ENCODE data around the gene NRROS.
"Not testable (repeated sequence)": the region's sequence is repeated elsewhere in the genome, so short reads cannot be mapped to it uniquely, and the experiment has no call there.

The NRROS gene

GRCh38 chr3:196639483-196640296 is at the start of gene NRROS:
NRROS (plus strand) TSS chr3:196639694; CDS start chr3:196654540, 14,846 bp downstream.
- peak; percentile 74 for DNase-seq

DNA sequence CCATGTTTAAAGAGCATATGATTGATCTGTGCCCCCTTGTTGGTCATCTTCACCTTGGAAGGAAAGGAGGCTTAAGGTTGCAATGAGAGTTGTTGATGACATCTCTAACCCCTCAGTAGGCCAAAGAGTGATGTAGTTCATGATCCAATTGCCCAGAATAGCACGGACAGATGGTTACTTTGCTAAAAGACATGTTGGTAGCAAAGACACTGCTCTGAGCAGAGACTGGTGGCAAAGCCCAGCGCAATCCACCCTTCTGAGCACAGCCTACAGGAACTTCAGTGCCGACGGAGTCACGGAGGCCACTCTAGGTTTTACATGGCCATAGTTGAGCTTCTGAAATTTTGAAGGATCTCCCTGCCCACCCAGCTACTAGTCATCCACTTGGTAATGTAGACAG is 49.2 kb upstream of the NRROS start:
- DNase-seq: no peak

DNA sequence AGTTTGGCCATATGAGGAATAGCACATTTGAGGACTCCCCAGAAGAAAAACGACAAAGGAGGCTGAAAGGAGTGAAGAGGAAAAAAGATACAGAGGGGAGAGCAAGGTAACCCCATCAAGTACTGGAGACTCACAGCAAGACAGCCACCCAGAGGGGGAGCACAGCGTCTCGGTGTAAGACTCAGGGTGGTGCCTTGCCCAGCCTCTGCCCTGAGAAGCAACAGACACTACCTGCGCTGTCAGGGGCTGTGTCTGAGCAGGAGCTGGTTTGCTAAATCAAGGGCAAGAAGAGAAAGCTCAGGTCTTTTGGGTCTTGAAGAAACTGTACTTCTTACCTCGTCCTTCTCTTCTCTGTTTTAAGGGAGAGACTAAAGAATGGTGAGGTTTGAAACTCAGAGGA is 43.1 kb upstream of the NRROS start:
- DNase-seq: no peak

DNA sequence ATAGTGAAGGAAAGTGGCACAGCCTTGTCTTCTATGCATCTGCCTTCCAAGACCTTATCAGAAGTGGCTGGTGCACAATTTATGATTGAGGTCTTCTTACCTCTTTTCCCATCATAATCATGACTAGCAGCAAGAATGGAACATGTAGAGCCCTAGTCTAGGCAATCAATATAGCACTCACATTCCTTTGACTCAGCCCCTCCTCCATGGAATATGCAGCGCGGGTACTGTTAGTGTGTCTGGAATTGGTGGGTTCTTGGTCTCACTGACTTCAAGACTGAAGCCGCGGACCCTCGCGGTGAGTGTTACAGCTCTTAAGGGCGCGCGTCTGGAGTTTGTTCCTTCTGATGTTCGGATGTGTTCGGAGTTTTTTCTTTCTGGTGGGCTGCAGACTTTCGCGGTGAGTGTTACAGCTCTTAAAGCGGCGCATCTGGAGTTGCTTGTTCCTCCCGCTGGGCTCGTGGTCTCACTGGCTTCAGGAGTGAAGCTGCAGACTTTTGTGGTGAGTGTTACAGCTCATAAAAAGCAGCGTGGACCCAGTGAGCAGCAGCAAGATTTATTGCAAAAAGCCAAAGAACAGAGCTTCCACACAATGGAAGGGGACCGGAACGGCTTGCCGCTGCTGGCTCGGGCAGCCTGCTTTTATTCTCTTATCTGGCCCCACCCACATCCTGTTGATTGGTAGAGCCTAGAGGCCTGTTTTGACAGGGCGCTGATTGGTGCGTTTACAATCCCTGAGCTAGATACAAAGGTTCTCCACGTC is 41.3 kb upstream of the NRROS start:
- not testable (repeated sequence) for DNase-seq

DNA sequence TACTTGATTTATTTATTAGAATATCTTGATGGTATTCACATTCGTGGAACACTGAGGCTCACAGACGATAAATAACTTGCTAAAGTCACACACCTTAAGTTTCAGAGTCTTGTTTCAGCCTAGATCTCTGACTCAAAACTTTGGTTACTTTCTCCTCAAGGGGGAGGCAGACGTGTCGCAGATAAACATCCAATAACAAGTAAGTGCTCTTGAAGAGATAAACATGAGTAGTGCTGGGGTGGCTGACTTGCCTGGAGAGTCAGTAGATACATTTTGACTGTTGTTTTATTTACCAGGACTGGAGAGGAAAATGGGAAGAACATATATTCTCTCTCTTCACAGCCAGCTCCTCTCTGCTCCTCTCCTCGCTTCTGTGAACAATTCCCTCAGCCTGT is 39.8 kb upstream of the NRROS start:
- DNase-seq: no peak

DNA sequence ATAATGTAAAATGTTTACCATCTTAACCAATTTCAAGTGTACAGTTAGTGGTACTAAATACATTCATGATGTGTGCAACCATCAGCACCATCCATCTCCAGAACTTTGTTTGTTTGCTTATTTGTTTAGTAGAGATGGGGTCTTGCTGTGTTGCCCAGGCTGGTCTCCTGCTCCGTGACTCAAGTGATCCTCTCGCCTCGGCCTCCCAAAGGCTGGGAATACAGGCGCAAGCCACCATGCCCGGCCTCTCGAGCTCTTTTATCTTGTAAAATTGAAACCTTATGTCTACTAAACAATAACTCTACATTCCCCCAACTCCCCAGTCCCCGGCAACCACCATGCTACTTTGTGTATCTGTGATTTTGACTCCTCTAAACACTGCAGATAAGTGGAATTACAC is 39.1 kb upstream of the NRROS start:
- DNase-seq: no peak

DNA sequence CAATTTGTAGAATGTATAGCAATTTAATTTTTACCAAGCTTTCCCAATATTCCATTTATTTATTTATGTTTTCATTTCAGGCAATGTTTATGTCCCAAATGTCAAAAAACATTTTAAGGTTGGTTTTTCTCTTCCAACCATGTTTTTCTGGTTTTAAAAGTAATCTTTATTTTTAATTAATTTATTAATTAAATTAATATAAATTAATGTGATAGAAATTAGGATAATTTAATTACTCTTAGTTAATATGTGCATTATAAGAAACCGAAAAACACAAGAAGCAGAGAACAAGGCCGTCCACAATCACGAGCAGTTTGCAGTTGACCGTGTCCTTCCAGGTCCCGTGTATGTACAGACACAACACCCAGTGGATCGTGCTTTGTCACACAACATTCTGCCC is 36.8 kb upstream of the NRROS start:
- DNase-seq: no peak

DNA sequence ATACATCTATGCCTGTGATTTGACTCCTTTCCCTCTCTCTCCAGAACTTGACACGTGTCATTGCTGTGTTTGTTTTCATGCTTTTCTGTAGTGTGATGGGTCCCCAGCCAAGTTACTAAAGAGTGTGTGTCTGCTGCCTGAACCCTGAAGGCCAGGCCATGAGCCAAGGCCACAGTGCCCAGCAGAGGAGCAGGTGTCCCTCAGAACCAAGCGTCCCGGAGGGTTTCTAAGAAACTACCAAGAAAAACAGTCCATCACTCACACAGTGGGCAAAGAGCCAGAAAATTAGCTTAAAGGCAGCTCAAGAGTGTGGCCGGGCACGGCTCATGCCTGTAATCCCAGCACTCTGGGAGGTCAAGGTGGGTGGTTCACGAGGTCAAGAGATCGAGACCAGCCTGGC is 35.8 kb upstream of the NRROS start:
- DNase-seq: no peak

GRCh38 chr3:196604548-196604947 is 34.9 kb upstream of the NRROS start:
- no peak for DNase-seq

DNA sequence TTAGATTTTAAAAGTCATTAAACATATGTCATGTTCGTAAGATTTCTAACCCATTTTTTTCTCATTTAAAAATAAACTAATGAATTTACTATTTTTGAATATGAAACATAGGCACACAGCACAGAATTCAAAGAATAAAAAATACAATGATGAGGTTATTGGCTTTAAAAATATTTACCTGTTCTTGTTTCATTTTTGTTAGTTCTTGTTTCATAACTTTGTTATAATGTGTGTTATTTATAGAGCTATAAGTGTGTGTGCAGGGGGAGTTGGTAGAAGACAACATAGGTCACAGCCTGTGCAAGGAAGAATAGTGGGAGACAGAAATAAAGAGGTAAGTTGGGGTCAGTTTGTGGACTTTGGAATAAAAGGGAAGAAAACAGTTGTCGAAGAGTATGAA is 30.8 kb upstream of the NRROS start:
- DNase-seq: no peak

DNA sequence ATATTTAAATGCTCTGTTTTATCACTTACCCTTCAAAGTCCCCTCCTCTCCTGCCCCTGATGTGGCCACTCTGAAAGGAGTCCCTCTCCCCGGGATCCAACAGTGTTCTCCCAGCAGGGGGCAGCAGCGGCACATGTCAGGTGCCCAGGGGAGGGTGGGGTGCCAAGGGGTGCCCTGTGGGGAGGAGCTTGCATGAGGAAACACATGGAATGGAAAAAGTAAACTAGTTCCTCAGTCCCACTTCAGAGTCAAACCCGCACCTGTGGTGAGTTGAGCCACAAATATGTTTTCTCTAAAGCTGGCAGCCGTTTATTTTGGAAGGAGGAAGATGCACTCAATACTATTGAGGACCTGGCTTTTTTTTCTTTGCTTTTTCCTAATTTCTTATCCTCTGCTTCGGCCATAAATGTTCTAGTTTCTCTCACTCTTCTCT is 30.1 kb upstream of the NRROS start:
- peak; percentile 84 for DNase-seq

- no peak for DNase-seq
Observed at GRCh38 chr3:196609805-196610515, 29.5 kb upstream of the NRROS start.

GRCh38 chr3:196611761-196612483 is 27.6 kb upstream of the NRROS start:
- no peak for DNase-seq

- not testable (repeated sequence) for DNase-seq
Observed at GRCh38 chr3:196615234-196615633, 24.3 kb upstream of the NRROS start.

GRCh38 chr3:196617256-196617655 is 22.2 kb upstream of the NRROS start:
- DNase-seq: no peak

- no peak for DNase-seq
Observed at GRCh38 chr3:196619223-196619622, 20.3 kb upstream of the NRROS start.

DNA sequence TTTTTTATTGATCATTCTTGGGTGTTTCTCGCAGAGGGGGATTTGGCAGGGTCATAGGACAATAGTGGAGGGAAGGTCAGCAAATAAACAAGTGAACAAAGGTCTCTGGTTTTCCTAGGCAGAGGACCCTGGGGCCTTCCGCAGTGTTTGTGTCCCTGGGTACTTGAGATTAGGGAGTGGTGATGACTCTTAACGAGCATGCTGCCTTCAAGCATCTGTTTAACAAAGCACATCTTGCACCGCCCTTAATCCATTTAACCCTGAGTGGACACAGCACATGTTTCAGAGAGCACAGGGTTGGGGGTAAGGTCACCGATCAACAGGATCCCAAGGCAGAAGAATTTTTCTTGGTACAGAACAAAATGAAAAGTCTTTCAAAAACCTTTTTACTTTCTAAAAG is 19.9 kb upstream of the NRROS start:
- not testable (repeated sequence) for DNase-seq

DNA sequence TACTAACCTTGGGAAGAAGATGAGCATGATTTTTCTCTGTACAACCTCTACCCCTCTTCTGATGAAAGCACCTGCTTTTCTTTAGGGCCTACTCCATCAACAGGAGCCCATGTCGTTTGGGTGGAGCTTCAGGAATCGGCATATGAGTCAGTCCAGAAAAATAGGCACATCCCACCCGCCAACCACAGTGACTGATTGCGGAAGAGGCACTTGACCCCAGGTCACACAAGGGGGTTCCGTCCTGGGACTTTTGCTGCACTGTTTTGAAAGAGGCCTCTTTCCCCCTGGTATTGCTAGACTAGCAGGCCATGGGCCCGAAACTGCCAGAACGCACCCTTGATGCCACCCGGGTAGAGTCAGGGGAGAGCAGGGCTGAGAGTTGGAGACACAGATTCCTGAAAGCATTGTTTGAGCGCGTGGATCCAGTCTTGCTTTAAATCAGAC is 19.3 kb upstream of the NRROS start:
- DNase-seq: no peak

DNA sequence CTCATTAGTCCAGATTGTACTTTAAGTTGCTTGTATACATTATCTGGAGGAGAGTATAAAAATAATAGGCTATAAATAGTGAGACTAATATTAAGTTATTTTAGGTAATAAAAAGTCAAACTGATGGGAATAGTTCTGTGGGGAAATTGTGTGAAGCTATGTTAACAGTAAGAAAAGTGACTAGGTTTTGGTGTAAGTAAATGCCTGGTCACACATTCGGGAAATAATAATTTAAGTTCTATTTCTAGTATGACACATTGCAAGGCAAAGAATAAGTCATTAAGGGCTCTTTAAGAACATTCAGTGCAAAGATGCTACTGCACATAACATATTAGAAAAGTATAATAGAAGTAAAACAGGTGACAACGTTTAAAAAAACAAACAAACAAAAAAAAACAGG is 18.8 kb upstream of the NRROS start:
- DNase-seq: no peak

GRCh38 chr3:196621611-196622010 is 17.9 kb upstream of the NRROS start:
- no peak for DNase-seq

DNA sequence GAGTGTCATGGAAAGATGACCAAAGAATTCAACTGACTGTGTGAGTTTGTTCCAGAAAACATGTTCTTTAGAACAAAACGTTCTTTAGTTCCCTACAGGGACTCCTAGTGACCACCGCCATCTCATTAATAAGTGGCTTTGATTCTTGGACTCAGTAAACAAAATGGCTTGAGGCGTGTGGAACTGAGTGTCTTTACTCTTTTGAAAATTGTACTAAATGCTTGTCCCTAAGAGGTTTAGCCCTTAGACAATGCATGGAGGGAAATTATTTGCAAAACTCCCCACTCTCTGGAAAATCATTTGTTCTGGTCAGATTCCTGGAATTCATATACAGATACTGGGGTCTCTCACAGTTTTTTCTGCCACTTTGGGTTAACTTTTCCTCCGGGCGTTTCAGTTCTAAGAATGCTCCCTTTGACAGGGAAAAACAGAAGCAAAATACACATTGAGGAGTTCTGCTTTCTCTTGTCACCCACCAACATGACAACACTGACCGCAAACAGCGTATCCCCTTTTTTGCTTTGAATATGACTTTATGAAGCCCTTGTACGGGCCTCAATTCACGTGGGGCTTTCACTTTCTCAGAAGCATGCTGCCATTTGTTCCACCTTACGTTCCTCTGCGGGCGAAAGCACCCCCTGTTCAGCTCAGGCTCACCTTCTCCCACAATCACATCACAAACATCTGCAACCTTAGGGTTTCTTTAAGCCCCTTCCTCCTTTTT is 15.3 kb upstream of the NRROS start:
- no peak for DNase-seq

DNA sequence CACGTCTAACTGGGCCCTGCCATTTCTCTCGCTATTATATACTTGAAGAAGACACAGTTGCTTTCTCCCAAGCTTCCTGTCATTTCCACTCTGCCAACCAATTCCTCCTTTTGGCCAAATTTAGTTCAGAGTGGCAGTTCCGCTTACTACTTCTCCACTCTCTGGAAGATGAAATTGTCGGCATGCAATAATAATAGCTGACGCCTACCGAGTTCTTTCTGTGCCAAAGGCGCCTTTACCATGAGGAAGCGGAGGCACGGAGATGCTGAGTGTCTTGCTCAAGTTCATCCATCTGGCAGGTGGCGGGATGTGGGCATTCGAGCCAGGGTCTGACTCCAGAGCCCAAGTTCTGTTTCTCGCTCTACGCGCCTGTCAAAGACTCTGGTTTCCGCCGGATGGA is 14.6 kb upstream of the NRROS start:
- DNase-seq: no peak
